ENCODE data around the gene ARL15.
A peak's percentile ranks its signal among the peaks of the same experiment; 100 is the strongest.

ARL15 gene

GRCh38 chr5:54040018-54040417 lies 270.4 kb downstream of the ARL15 start:
- no peak overlapping the region for H3K4me3 ChIP-seq (ENCODE audit: control insufficient read depth, low read depth, low read length)
- DNase-seq (ENCODE audit: low read depth) = no peak
- TF ChIP-seq CTCF (conservative IDR thresholded peaks at IDR 0.05; ENCODE audit: control insufficient read depth, insufficient read depth, low read depth, low read length) = no peak

GRCh38 chr5:54037205-54037604 lies 273.2 kb downstream of the ARL15 start:
- DNase-seq (ENCODE audit: low read depth) = no peak
- H3K4me3 ChIP-seq (ENCODE audit: control insufficient read depth, low read depth, low read length) = no peak overlapping the region
- TF ChIP-seq CTCF (conservative IDR thresholded peaks at IDR 0.05; ENCODE audit: control insufficient read depth, insufficient read depth, low read depth, low read length) = no peak

GRCh38 chr5:54030981-54031380 lies 279.4 kb downstream of the ARL15 start:
- DNase-seq (ENCODE audit: low read depth) = no peak
- H3K4me3 ChIP-seq (ENCODE audit: control insufficient read depth, low read depth, low read length) = no peak overlapping the region
- TF ChIP-seq CTCF (conservative IDR thresholded peaks at IDR 0.05; ENCODE audit: control insufficient read depth, insufficient read depth, low read depth, low read length) = no peak

- DNase-seq (ENCODE audit: low read depth) = peak; percentile 63
- no peak overlapping the region for H3K4me3 ChIP-seq (ENCODE audit: control insufficient read depth, low read depth, low read length)
- no peak for TF ChIP-seq CTCF (conservative IDR thresholded peaks at IDR 0.05; ENCODE audit: control insufficient read depth, insufficient read depth, low read depth, low read length)
Observed at GRCh38 chr5:54024466-54024865, 285.9 kb downstream of the ARL15 start.

GRCh38 chr5:54022223-54022622 lies 288.1 kb downstream of the ARL15 start:
- H3K4me3 ChIP-seq (ENCODE audit: control insufficient read depth, low read depth, low read length) = no peak overlapping the region
- no peak for TF ChIP-seq CTCF (conservative IDR thresholded peaks at IDR 0.05; ENCODE audit: control insufficient read depth, insufficient read depth, low read depth, low read length)
- no peak for DNase-seq (ENCODE audit: low read depth)

GRCh38 chr5:54021431-54022164 lies 288.8 kb downstream of the ARL15 start:
- peak; percentile 12 for DNase-seq (ENCODE audit: low read depth)
- TF ChIP-seq CTCF (conservative IDR thresholded peaks at IDR 0.05; ENCODE audit: control insufficient read depth, insufficient read depth, low read depth, low read length) = no peak
- no peak overlapping the region for H3K4me3 ChIP-seq (ENCODE audit: control insufficient read depth, low read depth, low read length)

Measured in fibroblast of mammary gland (primary cell).